OCI-LY1 (cell line): Measurements from ENCODE around the gene IL7R.

ENCODE experiments used
- CTCF ChIP-seq: fragments of 200-600 bp; sonication (generic), shearing (Covaris generic); IDR thresholded peaks from 2 replicates; pipeline ENCODE4 v1.5.1; 2017; ENCODE audit warnings: mild to moderate bottlenecking, antibody characterized with exemption, low read length, moderate library complexity, mixed read lengths
- EZH2 ChIP-seq: fragments of 200-600 bp; sonication (generic), shearing (Covaris generic); IDR thresholded peaks from 2 replicates; pipeline ENCODE4 v1.8.0; 2017; ENCODE audit warnings: borderline replicate concordance, mixed run types, mild to moderate bottlenecking, antibody characterized with exemption, low read length, moderate library complexity, mixed read lengths

GRCh38 chr5:35863159-35863558 is 6.5 kb downstream of the IL7R start:
- TF ChIP-seq CTCF (no peak), EZH2 (no peak)
